Right atrium auricular region (tissue), 2 donors: ENCODE results near the gene RPH3AL. TPM values are rescaled to one million over a fixed set of nuclear protein-coding genes. Genes with fewer than 3 reads are reported as not detected.
A peak's percentile ranks its signal among the peaks of the same experiment; 100 is the strongest.

Source experiments
- DNase-seq: peaks from one replicate; pipeline ENCODE4 v3.0.0-alpha.2; 2019; ENCODE audit warnings: low spot score
- H3K27ac ChIP-seq, 2 donors: fragments of 200-600 bp; sonication (generic); 1 replicate in 1 of 2; 2 replicates in 1 of 2; pipeline ENCODE4 v1.5.1; 2016 to 2019
- H3K27me3 ChIP-seq, 2 donors: fragments of 200-600 bp; sonication (generic); one replicate each; pipeline versions ENCODE4 v1.5.1 to v1.6.0; 2017 to 2019
- H3K36me3 ChIP-seq: fragments of 200-600 bp; sonication (generic); one replicate; pipeline ENCODE4 v1.5.1; 2016
- H3K4me1 ChIP-seq, 2 donors: fragments of 200-600 bp; sonication (generic); one replicate each; pipeline versions ENCODE4 v1.5.1 to v1.6.0; 2017 to 2019
- H3K4me3 ChIP-seq, 2 donors: fragments of 200-600 bp; sonication (generic); 1 replicate in 1 of 2; 2 replicates in 1 of 2; pipeline ENCODE4 v1.5.1; 2017 to 2019; ENCODE audit warnings: mild to moderate bottlenecking in 1 of 2, moderate library complexity in 1 of 2
- H3K9me3 ChIP-seq, 2 donors: fragments of 200-600 bp; sonication (generic); one replicate each; pipeline ENCODE4 v1.5.1; 2019
- total RNA-seq, 2 donors: library from RNA; depleted of rRNA; stranded (reverse); fragments of >200 nt; gene quantifications; one replicate each; pipeline ENCODE4 v1.1.0, GENCODE V29; 2016
- TF ChIP-seq, protein P1 (sequence below), 2 donors: fragments of 200-600 bp; sonication (generic); IDR thresholded peaks; one replicate each; pipeline ENCODE4 v1.5.1; 2019; ENCODE audit warnings: antibody characterized with exemption in 2 of 2

RPH3AL gene
- total RNA-seq, 2 donors from 2014 or later: 7.2 to 13.1 TPM

DNA sequence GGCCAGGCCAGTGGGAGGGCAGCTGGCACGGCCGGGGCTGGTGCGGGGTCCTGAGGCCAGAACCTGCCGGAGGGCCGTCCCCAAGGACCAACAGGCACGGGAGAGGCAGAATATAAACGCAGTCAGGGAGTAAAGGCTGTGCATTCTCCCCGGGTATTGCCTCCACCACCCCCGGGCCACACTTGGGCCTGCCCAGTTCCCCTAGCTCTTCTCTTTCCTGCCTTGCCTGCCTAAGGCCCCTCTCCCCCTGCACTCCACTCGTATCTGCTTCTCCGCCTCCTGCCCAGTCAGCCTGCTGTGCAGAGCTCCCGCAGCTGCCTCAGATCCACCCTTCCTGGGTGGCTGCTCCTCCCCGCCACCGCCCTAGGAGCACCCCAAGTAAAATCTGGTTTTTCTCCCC is 5.0 kb upstream of the RPH3AL start:
- no peak for DNase-seq
- TF ChIP-seq, protein P1, sequence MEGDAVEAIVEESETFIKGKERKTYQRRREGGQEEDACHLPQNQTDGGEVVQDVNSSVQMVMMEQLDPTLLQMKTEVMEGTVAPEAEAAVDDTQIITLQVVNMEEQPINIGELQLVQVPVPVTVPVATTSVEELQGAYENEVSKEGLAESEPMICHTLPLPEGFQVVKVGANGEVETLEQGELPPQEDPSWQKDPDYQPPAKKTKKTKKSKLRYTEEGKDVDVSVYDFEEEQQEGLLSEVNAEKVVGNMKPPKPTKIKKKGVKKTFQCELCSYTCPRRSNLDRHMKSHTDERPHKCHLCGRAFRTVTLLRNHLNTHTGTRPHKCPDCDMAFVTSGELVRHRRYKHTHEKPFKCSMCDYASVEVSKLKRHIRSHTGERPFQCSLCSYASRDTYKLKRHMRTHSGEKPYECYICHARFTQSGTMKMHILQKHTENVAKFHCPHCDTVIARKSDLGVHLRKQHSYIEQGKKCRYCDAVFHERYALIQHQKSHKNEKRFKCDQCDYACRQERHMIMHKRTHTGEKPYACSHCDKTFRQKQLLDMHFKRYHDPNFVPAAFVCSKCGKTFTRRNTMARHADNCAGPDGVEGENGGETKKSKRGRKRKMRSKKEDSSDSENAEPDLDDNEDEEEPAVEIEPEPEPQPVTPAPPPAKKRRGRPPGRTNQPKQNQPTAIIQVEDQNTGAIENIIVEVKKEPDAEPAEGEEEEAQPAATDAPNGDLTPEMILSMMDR (IDR thresholded peaks at IDR 0.05): no peak
- Histone ChIP-seq H3K9me3 (no peaks in the 10 kb centered on the region), H3K4me3 (no peak overlapping the region), H3K27ac (no peak overlapping the region), H3K27me3 (no peaks in the 10 kb centered on the region), H3K36me3 (no peaks in the 10 kb centered on the region), H3K4me1 (peaks cover 0 to 6% of the 10 kb centered on the region in 2 donors)

DNA sequence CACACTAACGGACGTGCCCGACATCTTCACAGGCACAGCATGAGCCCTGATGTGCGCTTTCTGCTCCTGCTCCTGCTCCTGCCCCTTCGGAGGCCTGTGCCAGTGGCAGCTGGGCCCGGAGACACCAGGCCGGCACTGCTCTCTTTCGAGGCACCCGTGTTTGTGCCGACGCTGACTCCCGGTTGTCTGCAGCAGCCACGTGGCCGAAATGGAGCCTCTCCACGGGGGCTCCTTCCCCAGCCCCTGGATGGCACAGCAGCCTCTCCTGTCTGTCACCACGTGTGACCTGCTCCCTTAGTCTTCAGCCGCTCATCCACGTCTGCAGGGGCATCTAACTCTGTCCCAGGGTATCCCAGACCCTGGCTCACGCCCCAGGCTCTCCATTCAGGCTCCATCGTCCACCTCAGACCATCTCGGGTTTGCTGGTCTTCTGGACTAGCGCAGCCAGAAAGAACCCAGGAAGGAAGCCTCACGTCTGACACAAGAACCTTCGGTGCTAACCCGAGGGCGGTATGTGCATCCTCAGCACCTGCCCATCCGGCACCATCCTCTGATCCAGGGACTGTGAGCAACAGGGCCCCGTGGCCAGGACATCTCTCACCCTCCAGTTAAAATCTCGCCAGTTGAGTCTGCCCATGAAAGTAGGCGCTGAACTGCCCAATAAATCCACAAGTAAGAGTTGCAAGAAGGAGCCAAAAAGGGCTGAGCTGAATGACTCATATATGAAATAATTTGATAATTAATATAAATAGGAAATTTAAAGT is 4.2 kb upstream of the RPH3AL start:
- TF ChIP-seq, protein P1 (IDR thresholded peaks at IDR 0.05): no peak
- DNase-seq: no peak
- no peaks in the 10 kb centered on the region for H3K36me3 ChIP-seq
- no peak overlapping the region for H3K4me3 ChIP-seq
- no peaks in the 10 kb centered on the region for H3K27me3 ChIP-seq
- H3K4me1 ChIP-seq: peaks cover 0 to 14% of the 10 kb centered on the region in 2 donors
- H3K27ac ChIP-seq: no peak overlapping the region
- no peaks in the 10 kb centered on the region for H3K9me3 ChIP-seq

DNA sequence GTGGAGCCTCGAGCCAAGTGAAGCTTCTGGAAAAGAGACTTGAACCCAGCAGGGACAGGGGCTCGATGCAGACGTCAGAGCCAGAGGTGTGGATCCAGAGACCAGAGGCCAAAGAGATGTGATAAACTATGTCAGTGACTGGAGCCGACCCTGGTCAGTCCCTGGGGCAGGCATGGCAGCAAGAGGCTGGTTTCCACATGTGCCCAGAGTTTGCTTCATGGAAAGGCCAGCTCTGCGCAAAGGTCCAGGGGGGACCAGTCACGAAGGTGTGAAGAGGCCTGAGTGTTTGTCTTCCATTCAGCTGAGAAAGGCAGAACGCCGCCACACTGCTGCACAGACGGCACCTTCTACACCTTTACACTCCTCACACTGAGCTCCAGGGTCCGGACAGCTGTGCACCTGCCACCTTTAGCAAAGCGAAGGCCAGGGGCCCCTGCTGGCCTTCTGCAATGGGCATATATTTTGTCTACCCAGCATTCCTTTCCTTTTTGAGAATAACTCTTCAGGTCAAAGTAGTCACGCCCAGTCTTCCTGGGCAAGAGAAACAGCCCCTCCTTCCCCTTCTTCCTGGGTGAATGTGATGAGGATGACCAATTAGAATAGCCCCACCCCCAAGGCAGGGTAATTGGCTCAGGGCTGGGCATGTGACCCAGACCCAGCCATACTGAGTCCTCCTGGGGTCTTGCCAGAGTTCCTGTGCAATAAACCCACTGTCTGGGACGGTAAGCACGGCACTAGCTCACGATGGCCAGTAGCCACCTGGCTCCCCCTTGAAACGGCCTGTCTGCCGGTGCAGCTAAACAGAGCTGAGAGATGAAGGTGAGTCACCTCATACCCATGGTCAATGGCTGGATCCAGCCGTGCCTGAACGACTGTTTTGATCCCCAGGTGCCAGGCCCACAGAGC is 2.3 kb upstream of the RPH3AL start:
- Histone ChIP-seq H3K4me3 (no peak overlapping the region), H3K27me3 (no peaks in the 10 kb centered on the region), H3K4me1 (peaks cover 0 to 30% of the 10 kb centered on the region in 2 donors), H3K9me3 (no peaks in the 10 kb centered on the region), H3K27ac (no peak overlapping the region), H3K36me3 (no peaks in the 10 kb centered on the region)
- no peak for DNase-seq
- TF ChIP-seq, protein P1 (IDR thresholded peaks at IDR 0.05): no peak

DNA sequence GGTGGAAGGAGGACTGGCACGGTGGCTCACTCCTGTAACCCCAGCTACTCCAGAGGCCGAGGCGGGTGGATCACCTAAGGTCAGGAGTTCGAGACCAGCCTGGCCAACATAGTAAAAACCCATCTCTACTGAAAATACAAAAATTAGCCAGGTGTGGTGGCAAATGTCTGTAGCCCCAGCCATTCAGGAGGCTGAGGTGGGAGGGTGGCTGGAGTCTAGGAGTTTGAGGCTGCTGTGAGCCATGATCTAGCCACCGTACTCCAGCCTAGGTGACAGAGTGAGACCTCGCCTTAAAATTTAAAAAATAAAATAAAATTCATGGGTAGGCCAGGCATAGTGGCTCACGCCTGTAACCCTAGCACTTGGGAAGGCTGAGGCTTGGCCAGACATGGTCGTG is 1.2 kb upstream of the RPH3AL start:
- Histone ChIP-seq H3K27ac (no peak overlapping the region), H3K36me3 (no peaks in the 10 kb centered on the region), H3K9me3 (no peaks in the 10 kb centered on the region), H3K4me1 (peaks cover 0 to 34% of the 10 kb centered on the region in 2 donors), H3K27me3 (no peaks in the 10 kb centered on the region), H3K4me3 (no peak overlapping the region)
- TF ChIP-seq, protein P1 (IDR thresholded peaks at IDR 0.05): no peak
- no peak for DNase-seq

DNA sequence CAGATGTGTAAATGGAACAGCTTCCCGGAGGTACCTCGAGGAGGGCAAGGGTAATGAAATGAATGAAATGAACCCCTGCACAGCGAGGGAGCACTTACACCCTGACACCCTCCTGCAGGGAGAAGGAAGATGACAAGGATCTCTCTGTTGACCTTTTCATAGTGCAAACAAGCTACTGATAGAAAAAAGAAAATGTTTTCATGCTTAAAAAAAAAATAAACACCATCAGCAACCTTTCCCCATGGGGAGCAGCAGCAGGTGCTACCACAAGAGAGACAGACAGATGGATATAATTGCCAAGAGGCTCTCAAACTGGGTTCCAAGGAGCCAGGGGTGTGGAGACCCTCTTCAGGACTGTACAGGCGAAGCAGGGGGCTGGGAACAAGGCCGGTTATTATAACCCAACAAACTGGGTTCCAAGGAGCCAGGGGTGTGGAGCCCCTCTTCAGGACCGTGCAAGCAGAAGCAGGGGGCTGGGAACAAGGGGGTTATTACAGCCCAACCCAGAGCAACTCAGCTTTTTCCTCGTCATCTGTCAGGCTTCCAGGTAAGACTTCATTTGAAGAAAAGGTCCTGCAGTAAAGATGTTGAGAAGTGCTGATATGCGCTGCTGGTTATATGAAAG is 718 bp upstream of the RPH3AL start:
- no peaks in the 10 kb centered on the region for H3K36me3 ChIP-seq
- no peak overlapping the region for H3K4me3 ChIP-seq
- DNase-seq: no peak
- peak overlapping the region; percentile 72 to 77 for H3K27ac ChIP-seq
- no peaks in the 10 kb centered on the region for H3K27me3 ChIP-seq
- peaks cover 0 to 39% of the 10 kb centered on the region in 2 donors for H3K4me1 ChIP-seq
- TF ChIP-seq, protein P1 (IDR thresholded peaks at IDR 0.05): no peak
- H3K9me3 ChIP-seq: no peaks in the 10 kb centered on the region
